GM19025 (cell line): ENCODE results near the gene THADA.
"Not testable (repeated sequence)": the region's sequence is repeated elsewhere in the genome, so short reads cannot be mapped to it uniquely, and the experiment has no call there.

Experiments used
- ATAC-seq: cut with Tn5 transposase; IDR thresholded peaks from one replicate; pipeline ENCODE4 v1.9.1; 2021; ENCODE audit warnings: mild to moderate bottlenecking, low read depth, moderate library complexity; ENCODE audit not compliant: unreplicated experiment

The THADA gene

GRCh38 chr2:43206602-43207001, 389.2 kb downstream of the THADA start:
- no peak for ATAC-seq

GRCh38 chr2:43203373-43203772, 392.5 kb downstream of the THADA start:
- ATAC-seq = no peak

- ATAC-seq = no peak
Measured at GRCh38 chr2:43202289-43202688, 393.5 kb downstream of the THADA start.

GRCh38 chr2:43201497-43201896, 394.3 kb downstream of the THADA start:
- ATAC-seq = no peak

- no peak for ATAC-seq
Measured at GRCh38 chr2:43201016-43201415, 394.8 kb downstream of the THADA start.

- no peak for ATAC-seq
Measured at GRCh38 chr2:43199492-43200488, 396.0 kb downstream of the THADA start.

- no peak for ATAC-seq
Measured at GRCh38 chr2:43198263-43198662, 397.6 kb downstream of the THADA start.

GRCh38 chr2:43197588-43197896, 398.3 kb downstream of the THADA start:
- no peak for ATAC-seq

GRCh38 chr2:43196768-43197587, 398.9 kb downstream of the THADA start:
- ATAC-seq = no peak

GRCh38 chr2:43194121-43194869, 401.5 kb downstream of the THADA start:
- ATAC-seq = peak; percentile 48

GRCh38 chr2:43193652-43194120, 402.2 kb downstream of the THADA start:
- no peak for ATAC-seq

GRCh38 chr2:43192744-43193651, 402.8 kb downstream of the THADA start:
- no peak for ATAC-seq

GRCh38 chr2:43191947-43192516, 403.8 kb downstream of the THADA start:
- ATAC-seq = no peak

GRCh38 chr2:43190311-43191052, 405.4 kb downstream of the THADA start:
- ATAC-seq = no peak

- ATAC-seq = not testable (repeated sequence)
Measured at GRCh38 chr2:43189861-43190260, 406.0 kb downstream of the THADA start.

GRCh38 chr2:43188561-43189386, 407.1 kb downstream of the THADA start:
- no peak for ATAC-seq

GRCh38 chr2:43186679-43187374, 409.0 kb downstream of the THADA start:
- no peak for ATAC-seq
